Colonic mucosa (tissue), 4 donors: Measurements from ENCODE around the gene C10orf71. TPM values are rescaled to one million over a fixed set of nuclear protein-coding genes. Genes with fewer than 3 reads are reported as not detected.

Experiments
- DNase-seq: peaks from one replicate; pipeline ENCODE4 v3.0.0-alpha.2; 2020
- H3K27ac ChIP-seq: fragments of 200-600 bp; one replicate; pipeline ENCODE4 v1.8.0; 2021
- H3K27me3 ChIP-seq: fragments of 200-600 bp; one replicate; pipeline ENCODE4 v1.8.0; 2021
- H3K36me3 ChIP-seq: fragments of 200-600 bp; one replicate; pipeline ENCODE4 v1.8.0; 2021
- H3K4me1 ChIP-seq: fragments of 200-600 bp; one replicate; pipeline ENCODE4 v1.8.0; 2021; ENCODE audit warnings: mild to moderate bottlenecking
- H3K4me3 ChIP-seq: fragments of 200-600 bp; one replicate; pipeline ENCODE4 v1.8.0; 2021
- H3K9ac ChIP-seq, 2 donors: one replicate each; pipeline ENCODE4 v1.7.0; 2013; ENCODE audit warnings: control low read depth in 2 of 2, low read depth in 2 of 2, low read length in 2 of 2
- H3K9me3 ChIP-seq: fragments of 200-600 bp; one replicate; pipeline ENCODE4 v1.8.0; 2021
- intact Hi-C: fragments of 100-400 bp; cut with DNase I; formaldehyde crosslinking; loops from one replicate; pipeline ENCODE4 v1.14.1; 2022
- total RNA-seq, 2 donors: library from RNA; stranded (reverse); fragmentation: NEBNext Ultra II Directional in 1 of 2; extraction: Animal tissue kit (Norgen Biotek cat#: 25700) in 1 of 2; gene quantifications; one replicate each; pipeline ENCODE4 v1.2.1, GENCODE V29; 2021
- TF ChIP-seq, protein P1 (sequence below): fragments of 200-600 bp; IDR thresholded peaks from one replicate; pipeline ENCODE4 v1.8.0; 2022; ENCODE audit warnings: antibody characterized with exemption, mild to moderate bottlenecking
- donor health status: healthy.
- donor health status: DM: no; HTN: no; CAD: no.
- donor health status: DM: no; HTN: no; CAD: no.

Gene C10orf71
- total RNA-seq, 2 donors from 2014 or later: not detected

DNA sequence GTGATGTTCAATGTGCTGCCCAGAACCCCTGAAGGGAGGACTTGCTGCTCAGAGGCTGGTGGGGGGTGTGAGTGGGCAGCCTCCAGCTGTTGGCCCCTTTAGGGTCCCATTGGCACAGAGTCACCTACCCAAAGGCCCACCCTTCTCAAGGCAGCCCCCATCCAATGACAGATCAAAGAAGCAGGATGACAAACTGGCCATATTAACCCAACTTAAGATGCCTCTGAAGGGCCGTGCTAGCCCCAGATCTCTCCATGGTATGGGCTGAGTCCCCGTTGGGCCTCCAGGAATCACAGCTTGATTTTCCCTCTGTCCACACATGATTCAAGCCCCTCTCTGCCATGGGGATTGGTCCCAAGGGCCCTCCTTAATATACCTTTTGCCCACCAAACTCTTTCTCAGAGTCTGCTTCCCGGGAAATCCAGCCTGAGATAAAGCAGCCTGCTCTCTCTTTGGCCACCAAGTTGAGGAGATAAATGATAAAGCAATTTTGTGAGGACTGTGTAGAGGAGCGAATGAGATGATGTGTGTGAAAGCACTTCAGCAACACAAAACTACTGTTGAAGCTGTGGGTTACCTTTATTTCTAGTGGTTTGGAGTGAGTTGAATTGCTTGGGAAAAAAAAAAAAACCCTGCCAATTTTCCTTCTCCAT is 38.2 kb upstream of the C10orf71 start:
- H3K27me3 ChIP-seq: no peaks in the 10 kb centered on the region
- H3K9ac ChIP-seq: no peak overlapping the region
- TF ChIP-seq, protein P1, sequence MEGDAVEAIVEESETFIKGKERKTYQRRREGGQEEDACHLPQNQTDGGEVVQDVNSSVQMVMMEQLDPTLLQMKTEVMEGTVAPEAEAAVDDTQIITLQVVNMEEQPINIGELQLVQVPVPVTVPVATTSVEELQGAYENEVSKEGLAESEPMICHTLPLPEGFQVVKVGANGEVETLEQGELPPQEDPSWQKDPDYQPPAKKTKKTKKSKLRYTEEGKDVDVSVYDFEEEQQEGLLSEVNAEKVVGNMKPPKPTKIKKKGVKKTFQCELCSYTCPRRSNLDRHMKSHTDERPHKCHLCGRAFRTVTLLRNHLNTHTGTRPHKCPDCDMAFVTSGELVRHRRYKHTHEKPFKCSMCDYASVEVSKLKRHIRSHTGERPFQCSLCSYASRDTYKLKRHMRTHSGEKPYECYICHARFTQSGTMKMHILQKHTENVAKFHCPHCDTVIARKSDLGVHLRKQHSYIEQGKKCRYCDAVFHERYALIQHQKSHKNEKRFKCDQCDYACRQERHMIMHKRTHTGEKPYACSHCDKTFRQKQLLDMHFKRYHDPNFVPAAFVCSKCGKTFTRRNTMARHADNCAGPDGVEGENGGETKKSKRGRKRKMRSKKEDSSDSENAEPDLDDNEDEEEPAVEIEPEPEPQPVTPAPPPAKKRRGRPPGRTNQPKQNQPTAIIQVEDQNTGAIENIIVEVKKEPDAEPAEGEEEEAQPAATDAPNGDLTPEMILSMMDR: no peak
- H3K4me1 ChIP-seq: no peaks in the 10 kb centered on the region
- no peaks in the 10 kb centered on the region for H3K36me3 ChIP-seq
- intact Hi-C loops: no loop called here
- H3K27ac ChIP-seq: no peak overlapping the region
- H3K4me3 ChIP-seq: no peak overlapping the region
- H3K9me3 ChIP-seq: no peaks in the 10 kb centered on the region
- no peak for DNase-seq

DNA sequence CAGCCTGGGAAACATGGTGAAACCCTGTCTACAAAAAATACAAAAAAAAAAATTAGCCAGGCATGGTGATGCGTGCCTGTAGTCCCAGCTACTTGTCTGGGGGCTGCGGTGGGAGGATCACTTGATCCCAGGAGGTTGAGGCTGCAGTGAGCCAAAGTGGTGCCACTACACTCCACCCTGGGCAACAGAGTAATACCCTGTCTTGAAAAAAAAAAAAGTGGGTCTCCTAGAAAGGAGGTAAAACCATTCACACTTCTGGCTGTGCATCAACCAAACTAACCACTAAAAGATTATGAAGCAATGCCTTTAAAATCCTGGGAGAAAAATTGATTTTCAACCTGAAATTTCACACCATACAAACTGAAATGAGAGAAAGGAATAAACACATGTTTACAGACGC is 35.4 kb upstream of the C10orf71 start:
- Histone ChIP-seq H3K4me3 (no peak overlapping the region), H3K36me3 (no peaks in the 10 kb centered on the region), H3K27me3 (no peaks in the 10 kb centered on the region), H3K27ac (no peak overlapping the region), H3K9me3 (no peaks in the 10 kb centered on the region), H3K9ac (no peak overlapping the region), H3K4me1 (no peaks in the 10 kb centered on the region)
- TF ChIP-seq, protein P1: no peak
- intact Hi-C loops: no loop called here
- no peak for DNase-seq

DNA sequence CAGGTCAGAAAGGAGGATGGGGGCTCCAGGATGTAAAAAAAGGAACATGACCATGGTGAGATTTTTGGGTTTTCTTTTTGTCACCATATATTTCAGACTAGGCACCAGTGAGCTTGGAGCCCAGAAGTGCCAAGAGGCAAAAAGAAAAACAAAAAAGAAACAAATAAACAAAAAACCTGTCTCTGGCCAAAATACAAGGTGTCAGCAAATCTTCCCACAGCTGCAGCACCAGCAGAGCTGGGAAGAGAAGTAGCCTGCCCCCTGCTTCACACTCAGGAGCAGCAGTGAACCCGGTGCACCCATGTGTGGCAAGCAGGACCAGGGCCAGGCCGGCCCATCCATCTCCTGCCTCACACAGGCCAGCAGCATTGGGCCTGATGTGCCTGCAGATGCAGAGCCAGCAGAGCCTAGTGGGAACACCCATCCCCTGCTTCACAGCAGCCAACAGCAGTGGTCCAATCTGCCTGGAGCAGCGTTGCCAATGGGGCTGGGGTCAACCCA is 34.7 kb upstream of the C10orf71 start:
- Histone ChIP-seq H3K9me3 (no peaks in the 10 kb centered on the region), H3K4me1 (no peaks in the 10 kb centered on the region), H3K27ac (no peak overlapping the region), H3K36me3 (no peaks in the 10 kb centered on the region), H3K4me3 (no peak overlapping the region), H3K27me3 (no peaks in the 10 kb centered on the region), H3K9ac (no peak overlapping the region)
- intact Hi-C loops: no loop called here
- TF ChIP-seq, protein P1: no peak
- DNase-seq: no peak

DNA sequence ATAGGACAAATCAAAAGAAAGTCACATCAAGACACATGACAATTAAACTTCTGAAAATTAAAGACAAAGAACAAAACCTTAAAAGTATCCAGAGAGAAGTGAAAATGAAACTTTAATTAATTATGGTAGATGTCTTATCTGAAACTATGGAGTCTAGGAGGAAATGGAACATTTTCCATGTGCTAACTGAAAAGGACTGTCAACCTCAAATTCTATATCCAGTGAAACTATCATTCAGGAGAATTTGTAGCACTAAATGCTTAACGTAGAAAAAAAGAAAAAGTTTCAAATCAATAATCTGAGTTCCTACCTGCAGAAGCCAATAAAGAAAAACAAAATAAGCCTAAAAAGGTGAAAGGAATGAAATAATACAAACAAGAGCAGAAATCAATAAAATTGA is 33.1 kb upstream of the C10orf71 start:
- Histone ChIP-seq H3K4me1 (no peaks in the 10 kb centered on the region), H3K36me3 (no peaks in the 10 kb centered on the region), H3K27me3 (no peaks in the 10 kb centered on the region), H3K4me3 (no peak overlapping the region), H3K27ac (no peak overlapping the region), H3K9ac (no peak overlapping the region), H3K9me3 (no peaks in the 10 kb centered on the region)
- DNase-seq: no peak
- TF ChIP-seq, protein P1: no peak
- intact Hi-C loops: no loop called here

DNA sequence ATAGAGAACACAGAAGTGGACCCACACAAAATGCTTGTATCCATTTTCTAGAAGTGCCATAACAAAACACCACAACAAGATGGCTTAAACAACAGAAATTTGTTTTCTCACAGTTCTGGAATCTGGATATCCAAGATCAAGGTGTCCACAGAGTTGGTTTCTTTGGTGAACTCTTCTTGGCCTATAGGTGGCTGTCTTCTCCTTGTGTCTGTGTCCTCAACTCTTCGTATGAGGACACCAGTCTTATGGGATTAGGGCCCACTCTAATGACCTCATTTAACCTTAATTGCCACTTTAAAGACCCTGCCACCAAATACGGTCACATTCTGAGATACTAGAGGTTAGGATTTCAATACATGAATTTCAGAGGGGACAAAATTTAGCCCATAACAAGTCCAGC is 30.8 kb upstream of the C10orf71 start:
- no peaks in the 10 kb centered on the region for H3K27me3 ChIP-seq

More for the DNA sequence above, 30.8 kb upstream of the C10orf71 start:
- no peak for DNase-seq
- intact Hi-C loops: no loop called here
- Histone ChIP-seq H3K4me1 (no peaks in the 10 kb centered on the region), H3K9me3 (no peaks in the 10 kb centered on the region), H3K4me3 (no peak overlapping the region), H3K9ac (no peak overlapping the region), H3K36me3 (no peaks in the 10 kb centered on the region), H3K27ac (no peak overlapping the region)
- TF ChIP-seq, protein P1: no peak
